HG03442 (cell line): ENCODE results near the gene MUC2.
"Not testable (repeated sequence)": the region's sequence is repeated elsewhere in the genome, so short reads cannot be mapped to it uniquely, and the experiment has no call there.

Experiments used
- ATAC-seq: cut with Tn5 transposase; IDR thresholded peaks from one replicate; pipeline ENCODE4 v1.9.1; 2021; ENCODE audit warnings: mild to moderate bottlenecking, moderate library complexity; ENCODE audit not compliant: unreplicated experiment

MUC2 gene

GRCh38 chr11:1102996-1103395 is 28.3 kb downstream of the MUC2 start:
- no peak for ATAC-seq

DNA sequence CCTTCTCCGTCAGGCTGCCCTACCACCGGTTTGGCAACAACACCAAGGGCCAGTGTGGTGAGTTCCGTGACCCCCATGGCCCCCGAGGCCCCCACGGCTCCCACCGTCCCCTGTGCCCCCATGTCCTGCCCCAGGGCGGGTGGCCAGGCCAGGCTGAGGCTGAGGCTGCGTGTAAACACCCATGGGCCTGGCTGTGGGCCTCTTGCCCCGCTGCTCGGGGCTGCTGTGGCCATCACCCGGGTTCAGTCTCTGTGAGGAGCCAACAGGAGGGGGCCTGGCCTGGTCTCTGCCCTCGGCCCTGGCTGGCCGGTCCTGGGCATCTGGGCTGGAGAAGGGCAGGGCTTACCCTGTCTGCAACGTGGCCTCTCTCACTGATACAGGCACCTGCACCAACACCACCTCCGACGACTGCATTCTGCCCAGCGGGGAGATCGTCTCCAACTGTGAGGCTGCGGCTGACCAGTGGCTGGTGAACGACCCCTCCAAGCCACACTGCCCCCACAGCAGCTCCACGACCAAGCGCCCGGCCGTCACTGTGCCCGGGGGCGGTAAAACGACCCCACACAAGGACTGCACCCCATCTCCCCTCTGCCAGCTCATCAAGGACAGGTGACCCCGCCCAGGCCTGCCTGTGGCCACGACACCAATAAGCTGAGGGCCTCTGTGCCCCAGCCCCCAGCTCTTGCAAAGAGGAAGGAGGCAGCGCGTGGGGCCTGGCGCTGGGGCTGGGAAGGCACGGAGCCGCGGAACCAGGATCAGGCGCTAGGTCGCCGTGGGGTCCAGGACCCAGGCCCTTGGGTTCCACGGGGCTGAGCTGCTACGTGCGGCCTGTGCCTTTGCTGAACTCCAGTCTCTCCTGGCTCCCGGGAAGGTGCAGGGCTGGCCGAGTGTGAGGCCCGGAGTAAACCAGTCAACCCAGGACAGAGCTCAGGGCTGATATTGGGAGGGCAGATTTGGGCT is 29.0 kb downstream of the MUC2 start:
- ATAC-seq: no peak

- ATAC-seq: no peak
Measured at GRCh38 chr11:1104411-1105182, 29.9 kb downstream of the MUC2 start.

DNA sequence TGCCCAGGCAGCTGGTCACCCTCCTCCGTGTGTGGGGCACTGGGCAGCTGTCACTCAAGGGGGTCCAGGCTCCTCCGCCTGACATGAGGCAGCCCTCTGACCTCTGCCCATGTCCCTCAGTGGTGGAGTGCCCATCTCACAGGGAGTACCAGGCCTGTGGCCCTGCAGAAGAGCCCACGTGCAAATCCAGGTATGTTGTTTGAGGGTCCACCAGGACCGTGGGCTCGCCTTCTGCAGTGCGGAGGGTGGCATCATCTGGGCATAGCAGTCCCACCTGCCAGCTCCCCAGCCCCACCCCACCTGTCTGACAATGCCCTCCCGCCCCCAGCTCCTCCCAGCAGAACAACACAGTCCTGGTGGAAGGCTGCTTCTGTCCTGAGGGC is 30.5 kb downstream of the MUC2 start:
- ATAC-seq: no peak

DNA sequence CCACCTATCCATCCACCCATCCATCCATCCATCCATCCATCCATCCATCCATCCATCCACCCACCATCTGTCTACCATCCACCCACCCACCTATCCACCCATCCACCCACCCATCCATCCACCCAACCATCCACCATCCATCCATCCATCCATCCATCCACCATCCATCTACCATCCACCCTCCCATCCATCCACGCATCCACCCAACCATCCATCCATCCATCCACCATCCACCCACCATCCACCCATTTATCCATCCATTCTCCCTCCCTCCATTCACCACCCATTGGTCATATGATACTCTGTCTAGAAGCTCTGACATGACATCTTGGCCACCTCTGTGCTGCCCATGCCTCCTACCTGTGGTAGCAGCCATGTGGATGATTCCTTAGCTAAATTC is 31.7 kb downstream of the MUC2 start:
- no peak for ATAC-seq

DNA sequence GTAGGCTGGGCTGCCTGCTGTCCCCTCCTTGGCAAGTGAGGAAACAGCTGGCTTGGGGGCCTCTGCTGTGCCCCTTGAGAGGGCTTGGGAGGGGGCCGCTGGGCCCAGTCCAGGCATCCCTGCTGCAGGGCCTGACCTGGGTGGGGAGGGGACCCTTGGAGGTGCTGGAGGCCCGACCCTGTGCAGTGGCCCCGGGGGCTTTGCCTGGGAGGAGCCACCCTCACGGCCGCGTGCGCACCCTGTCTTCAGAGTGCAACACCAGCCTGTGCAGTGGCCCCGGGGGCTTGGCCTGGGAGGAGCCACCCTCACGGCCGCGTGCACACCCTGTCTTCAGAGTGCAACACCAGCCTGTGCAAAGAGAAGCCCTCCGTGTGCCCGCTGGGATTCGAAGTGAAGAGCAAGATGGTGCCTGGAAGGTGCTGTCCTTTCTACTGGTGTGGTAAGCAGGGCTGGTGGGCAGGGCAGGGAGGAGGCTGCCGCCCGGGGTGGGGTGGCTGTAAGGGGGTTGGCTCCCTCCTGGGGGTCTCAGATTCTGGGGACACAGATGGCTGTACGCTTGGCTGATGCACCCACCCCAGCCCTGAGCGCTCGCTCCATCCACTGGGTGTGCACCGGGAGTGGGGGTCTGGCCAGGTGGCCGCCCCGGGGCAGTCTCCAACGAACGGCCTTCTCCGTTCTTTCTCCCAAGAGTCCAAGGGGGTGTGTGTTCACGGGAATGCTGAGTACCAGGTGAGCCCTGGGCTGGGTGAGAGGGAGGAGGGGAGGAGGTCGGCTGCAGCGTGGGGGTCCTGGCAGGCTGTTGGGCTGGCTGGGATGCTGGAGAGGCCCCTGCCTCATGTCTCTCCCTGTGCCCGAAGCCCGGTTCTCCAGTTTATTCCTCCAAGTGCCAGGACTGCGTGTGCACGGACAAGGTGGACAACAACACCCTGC is 32.9 kb downstream of the MUC2 start:
- no peak for ATAC-seq

- no peak for ATAC-seq
Measured at GRCh38 chr11:1108246-1108900, 33.7 kb downstream of the MUC2 start.

- ATAC-seq: no peak
Measured at GRCh38 chr11:1109101-1109917, 34.6 kb downstream of the MUC2 start.

DNA sequence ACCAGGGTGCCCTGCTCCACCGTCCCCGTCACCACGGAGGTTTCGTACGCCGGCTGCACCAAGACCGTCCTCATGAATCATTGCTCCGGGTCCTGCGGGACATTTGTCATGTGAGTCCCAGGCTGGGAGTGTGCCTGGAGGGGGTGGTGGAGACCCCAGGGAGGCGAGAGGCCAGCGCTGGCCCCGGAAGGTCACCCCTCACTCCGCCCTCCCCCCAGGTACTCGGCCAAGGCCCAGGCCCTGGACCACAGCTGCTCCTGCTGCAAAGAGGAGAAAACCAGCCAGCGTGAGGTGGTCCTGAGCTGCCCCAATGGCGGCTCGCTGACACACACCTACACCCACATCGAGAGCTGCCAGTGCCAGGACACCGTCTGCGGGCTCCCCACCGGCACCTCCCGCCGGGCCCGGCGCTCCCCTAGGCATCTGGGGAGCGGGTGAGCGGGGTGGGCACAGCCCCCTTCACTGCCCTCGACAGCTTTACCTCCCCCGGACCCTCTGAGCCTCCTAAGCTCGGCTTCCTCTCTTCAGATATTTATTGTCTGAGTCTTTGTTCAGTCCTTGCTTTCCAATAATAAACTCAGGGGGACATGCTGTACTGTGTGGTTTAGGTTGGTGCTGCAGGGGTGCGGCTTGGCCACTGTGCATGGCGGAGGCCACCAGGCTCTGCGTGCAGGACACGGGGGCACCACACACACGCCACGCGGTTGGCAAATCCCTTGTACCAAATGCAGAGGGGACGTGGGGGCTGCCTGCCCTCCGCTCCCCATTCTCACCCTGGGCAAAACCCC is 35.4 kb downstream of the MUC2 start:
- ATAC-seq: no peak

DNA sequence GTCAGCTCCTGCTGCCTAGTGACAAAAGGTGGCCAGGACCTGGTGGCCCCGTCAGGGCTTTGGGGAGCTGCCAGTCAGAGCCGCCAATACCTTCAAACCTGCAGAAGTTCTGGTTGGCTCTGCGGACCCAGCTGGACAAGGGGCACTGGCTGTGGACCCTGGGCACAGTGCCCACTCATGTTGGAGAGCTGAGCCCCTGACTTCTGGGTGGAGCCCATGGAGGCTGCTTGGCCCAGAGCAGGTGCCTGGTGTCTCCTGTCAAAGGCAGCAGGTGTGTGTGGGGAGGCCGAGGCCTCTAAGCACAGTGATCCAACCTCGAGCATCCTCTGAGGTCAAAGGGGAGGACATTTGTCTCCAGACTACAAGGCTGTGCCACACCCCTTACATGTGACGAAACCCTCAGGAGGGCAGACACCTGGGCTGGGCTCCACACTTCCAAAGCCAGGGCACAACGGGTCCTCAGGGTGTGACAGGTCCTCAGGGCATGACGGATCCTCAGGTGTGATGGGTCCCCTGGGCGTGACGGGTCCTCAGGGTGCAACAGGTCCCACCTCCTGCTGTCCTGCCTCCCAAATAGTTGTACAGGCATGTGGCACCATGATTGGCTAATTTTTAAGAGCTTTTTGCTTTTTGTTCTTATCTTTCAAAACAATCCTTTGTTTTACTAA is 37.0 kb downstream of the MUC2 start:
- ATAC-seq: no peak

DNA sequence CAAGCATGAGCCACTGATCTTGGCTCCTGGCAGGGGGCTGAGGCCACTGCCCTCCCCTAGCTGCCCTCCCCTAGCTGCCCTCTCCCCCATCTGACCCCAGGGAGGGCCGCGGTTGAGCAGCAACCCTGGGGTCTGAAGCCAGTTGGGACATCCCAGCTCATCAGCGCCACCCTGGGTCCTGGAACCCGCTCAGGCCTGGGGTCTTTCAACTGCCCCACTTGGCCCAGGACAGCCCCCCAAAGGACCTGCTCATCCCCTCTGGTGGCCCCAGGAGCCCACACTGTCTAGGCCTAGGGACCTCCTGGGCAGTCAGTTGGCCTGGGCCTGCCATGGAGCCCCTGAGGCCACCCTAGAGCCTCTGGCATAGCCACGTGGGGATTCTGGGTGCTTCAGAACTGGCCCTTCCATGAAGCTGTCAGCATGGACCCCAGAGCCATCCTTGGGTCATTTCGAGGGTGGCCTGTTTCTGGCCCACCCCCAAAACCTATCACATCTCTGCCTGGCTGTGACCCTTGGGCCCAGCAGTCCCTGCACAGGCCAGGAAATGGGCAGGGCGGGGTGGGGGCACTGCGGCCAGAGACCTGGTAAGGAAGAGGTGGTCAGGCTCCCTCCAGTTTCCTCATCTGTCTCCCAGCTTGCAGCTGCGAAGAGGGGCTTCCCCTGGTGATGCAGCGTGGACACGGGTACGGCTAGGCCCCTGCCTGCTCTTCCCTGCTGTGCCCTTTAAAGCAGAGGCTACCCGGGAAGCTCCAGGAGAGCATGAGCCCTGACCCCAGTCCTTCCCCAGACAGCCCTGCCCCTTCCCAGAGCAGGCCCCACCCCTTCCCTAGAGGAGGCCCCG is 37.9 kb downstream of the MUC2 start:
- no peak for ATAC-seq

- ATAC-seq: no peak
Measured at GRCh38 chr11:1113405-1114201, 38.9 kb downstream of the MUC2 start.

DNA sequence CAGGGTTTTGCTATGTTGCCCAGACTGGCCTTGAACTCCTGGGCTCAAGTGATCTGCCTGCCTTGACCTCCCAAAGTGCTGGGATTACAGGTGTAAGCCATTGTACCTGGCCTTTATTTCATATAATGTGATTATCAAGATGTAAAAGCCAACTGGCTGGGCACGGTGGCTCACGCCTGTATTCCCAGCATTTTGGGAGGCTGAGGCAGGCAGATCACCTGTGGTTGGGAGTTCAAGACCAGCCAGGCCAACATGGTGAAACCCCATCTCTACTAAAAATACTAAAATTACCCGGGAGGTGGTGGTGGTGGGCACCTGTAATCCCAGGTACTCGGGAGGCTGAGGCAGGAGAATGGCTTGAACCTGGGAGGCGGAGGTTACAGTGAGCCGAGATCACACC is 40.6 kb downstream of the MUC2 start:
- ATAC-seq: not testable (repeated sequence)

GRCh38 chr11:1116104-1116503 is 41.4 kb downstream of the MUC2 start:
- no peak for ATAC-seq

DNA sequence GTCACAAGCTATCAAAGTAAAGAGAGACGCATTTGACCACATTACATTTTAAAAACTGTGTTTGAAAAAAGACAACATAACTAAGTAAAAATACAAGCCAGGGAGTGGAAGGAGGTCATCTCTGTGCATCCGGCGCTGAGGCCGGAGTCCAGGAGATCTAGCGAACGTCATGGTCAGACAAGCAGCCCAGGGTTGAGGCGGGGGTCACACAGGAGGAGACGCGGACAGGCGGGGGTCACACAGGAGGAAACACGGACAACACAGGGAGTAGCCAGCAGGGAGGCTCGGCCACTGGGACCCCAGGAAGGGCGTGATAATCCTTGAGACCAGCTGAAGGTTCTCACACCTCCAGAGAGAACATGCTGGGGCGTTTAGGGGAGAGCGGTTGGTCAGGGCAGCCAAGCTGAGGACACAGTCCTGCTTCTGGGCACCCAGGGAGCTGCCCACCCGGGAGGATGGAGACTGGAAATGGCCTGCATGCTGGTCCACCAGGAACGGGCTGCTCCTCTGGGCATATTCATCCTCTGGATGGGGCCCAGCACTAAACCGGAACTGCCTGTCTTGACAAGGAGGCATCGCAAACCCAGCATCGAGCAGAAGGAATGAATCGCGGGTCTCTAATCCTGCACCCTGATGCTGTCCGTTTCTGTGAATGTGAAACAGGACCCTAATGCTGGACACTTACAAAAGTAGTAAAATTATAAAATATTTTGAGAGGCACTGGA is 42.2 kb downstream of the MUC2 start:
- no peak for ATAC-seq

DNA sequence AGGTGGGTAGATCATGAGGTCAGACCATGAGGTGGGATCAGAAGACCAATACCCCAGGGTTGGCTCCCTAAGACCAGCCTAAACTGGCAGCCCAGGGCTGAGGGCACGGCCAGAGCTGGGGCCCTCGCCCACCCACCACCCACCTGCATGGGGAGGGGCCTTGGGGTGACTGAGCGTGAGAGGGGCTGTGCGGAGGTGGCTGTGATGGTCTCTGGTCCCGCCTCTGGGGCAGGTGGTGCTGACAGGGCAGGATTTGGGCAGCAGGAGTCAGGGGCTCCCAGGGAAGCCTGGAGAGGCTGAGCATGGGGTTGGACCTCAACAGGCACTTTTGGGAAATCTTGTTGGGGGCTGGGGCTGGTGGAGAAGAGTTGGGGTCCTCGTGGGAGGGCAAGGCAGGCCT is 43.3 kb downstream of the MUC2 start:
- no peak for ATAC-seq
